B cell (primary cell): ENCODE data around the gene ALG1.
"Not testable (repeated sequence)": the region's sequence is repeated elsewhere in the genome, so short reads cannot be mapped to it uniquely, and the experiment has no call there.

ENCODE experiments used
- CTCF ChIP-seq: fragments of 200-600 bp; IDR thresholded peaks from one replicate; pipeline ENCODE4 v1.8.0; 2022; ENCODE audit warnings: antibody characterized with exemption, mild to moderate bottlenecking
- EZH2 ChIP-seq: IDR thresholded peaks from 2 replicates; pipeline ENCODE4 v1.6.1; 2012; ENCODE audit warnings: borderline replicate concordance, low read depth, mild to moderate bottlenecking, moderate library complexity, low read length; ENCODE audit not compliant: insufficient read depth, poor library complexity, severe bottlenecking

DNA sequence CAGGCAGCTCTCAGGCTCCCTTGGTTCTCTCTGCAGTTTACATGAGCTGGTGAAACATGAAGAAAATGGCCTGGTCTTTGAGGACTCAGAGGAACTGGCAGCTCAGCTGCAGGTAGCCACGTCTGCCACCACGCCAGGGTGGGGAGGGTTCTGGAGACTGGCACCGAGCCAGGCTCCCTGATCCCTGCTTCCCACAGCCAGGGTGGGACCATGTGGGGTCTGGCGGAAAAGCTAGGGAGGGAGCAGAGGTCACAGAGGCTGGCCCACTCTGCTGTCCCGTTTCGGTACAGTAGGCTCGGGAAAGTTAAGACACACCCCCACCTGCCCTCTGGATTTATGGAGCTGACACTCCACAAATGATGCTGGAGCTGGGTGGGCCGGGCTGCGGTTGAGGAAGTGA lies 12.0 kb downstream of the ALG1 start:
- not testable (repeated sequence) for TF ChIP-seq CTCF, EZH2
